Transverse colon (tissue), 4 donors: Measurements from ENCODE around the gene PROSER3. TPM values are rescaled to one million over a fixed set of nuclear protein-coding genes. Genes with fewer than 3 reads are reported as not detected.

Source experiments
- DNase-seq: peaks from one replicate; pipeline ENCODE4 v3.0.0-alpha.2; 2019
- H3K27ac ChIP-seq, 4 donors: fragments of 200-600 bp; sonication (generic); 2 replicates each; pipeline ENCODE4 v1.5.1; 2016 to 2018; ENCODE audit warnings: inconsistent platforms in 4 of 4
- H3K27me3 ChIP-seq: fragments of 200-600 bp; sonication (generic); 2 replicates; pipeline ENCODE4 v1.5.1; 2017; ENCODE audit warnings: inconsistent platforms
- H3K36me3 ChIP-seq, 4 donors: fragments of 200-600 bp; sonication (generic); 2 replicates each; pipeline ENCODE4 v1.5.1; 2017 to 2019; ENCODE audit warnings: inconsistent platforms in 4 of 4
- H3K4me1 ChIP-seq, 4 donors: fragments of 200-600 bp; sonication (generic); 2 replicates each; pipeline ENCODE4 v1.5.1; 2017 to 2020; ENCODE audit warnings: inconsistent platforms in 4 of 4
- H3K4me3 ChIP-seq, 4 donors: fragments of 200-600 bp; sonication (generic); 1 replicate in 1 of 4; 2 replicates in 3 of 4; pipeline versions ENCODE4 v1.5.1 to v1.6.1; 2017 to 2019; ENCODE audit warnings: inconsistent platforms in 4 of 4
- H3K9me3 ChIP-seq, 2 donors: fragments of 200-600 bp; sonication (generic); 2 replicates each; pipeline ENCODE4 v1.5.1; 2017 to 2019; ENCODE audit warnings: inconsistent platforms in 2 of 2
- CTCF ChIP-seq, 5 experiments: fragments of 200-600 bp in 3 of 5; fragments of 450-650 bp in 2 of 5; sonication (generic) in 3 of 5; IDR thresholded peaks; 1 replicate in 2 of 5; 2 replicates in 3 of 5; pipeline ENCODE4 v1.5.1; 2016 to 2017; ENCODE audit warnings: antibody characterized with exemption in 5 of 5, inconsistent platforms in 3 of 5, mild to moderate bottlenecking in 2 of 5, moderate library complexity in 1 of 5
- EP300 ChIP-seq: sonication (generic); formaldehyde crosslinking; IDR thresholded peaks from one replicate; pipeline ENCODE4 v1.6.1; 2017; ENCODE audit warnings: antibody characterized with exemption, low read depth
- POLR2A ChIP-seq: fragments of 450-650 bp; IDR thresholded peaks from one replicate; pipeline ENCODE4 v1.6.1; 2016; ENCODE audit warnings: antibody characterized with exemption, mild to moderate bottlenecking, moderate library complexity
- POLR2AphosphoS5 ChIP-seq, 3 donors: sonication (generic); formaldehyde crosslinking; IDR thresholded peaks; one replicate each; pipeline ENCODE4 v1.6.1; 2016; ENCODE audit warnings: antibody characterized with exemption in 3 of 3
- WGBS, 2 donors: methylation state at CpG; one replicate each; pipeline ENCODE4 v1.1.5; 2018; ENCODE audit warnings: low coverage in 1 of 2; 5-methylcytosine and 5-hydroxymethylcytosine counted together
- in situ Hi-C, 4 donors: fragments of 200-750 bp; cut with MboI; loops; one replicate each; pipeline versions ENCODE4 v1.15.0 to v1.15.1; 2017; ENCODE audit warnings: low sequenced_read_pairs in 3 of 4, low pct_ligation_motif_present in 1 of 4, low pct_unique_long_range_greater_than_20kb in 1 of 4
- intact Hi-C: fragments of 100-400 bp; cut with DNase I; formaldehyde crosslinking; loops from one replicate; pipeline ENCODE4 v1.15.1; 2023; ENCODE audit warnings: low total_unique reads
- total RNA-seq, 4 donors: library from RNA; depleted of rRNA; stranded (reverse); fragments of >200 nt; gene quantifications; one replicate each; pipeline ENCODE4 v1.1.0, GENCODE V29; 2016

Gene PROSER3
- total RNA-seq, 4 donors from 2014 or later = 9.2 to 42.8 (median 24.6) TPM

GRCh38 chr19:35784503-35785338 lies 26.7 kb downstream of the PROSER3 start:
- H3K9me3 ChIP-seq = no peaks in the 10 kb centered on the region
- in situ Hi-C loops = no loop called here

GRCh38 chr19:35785339-35785627 lies 27.3 kb downstream of the PROSER3 start:
- TF ChIP-seq EP300 (no peak), POLR2AphosphoS5 (IDR thresholded peaks at IDR 0.05) (no peak), CTCF (IDR thresholded peaks at IDR 0.05) (no peak), POLR2A (no peak)
- 85% methylated on average over 10 of the region's 10 CpGs; no CpG with 5 or more reads in 1 of the 2 donors for WGBS, 2 donors
- Histone ChIP-seq H3K36me3 (no peaks in the 10 kb centered on the region), H3K4me3 (no peak overlapping the region), H3K27me3 (no peaks in the 10 kb centered on the region), H3K4me1 (no peaks in the 10 kb centered on the region), H3K27ac (no peak overlapping the region), H3K9me3 (no peaks in the 10 kb centered on the region)
- intact Hi-C loops = no loop called here
- in situ Hi-C loops = no loop called here
- no peak for DNase-seq

More at GRCh38 chr19:35784503-35785338, 26.7 kb downstream of the PROSER3 start:
- DNase-seq = no peak
- intact Hi-C loops = no loop called here
- WGBS, 2 donors = 83% methylated on average over 41 of the region's 45 CpGs; no CpG with 5 or more reads in 1 of the 2 donors
- H3K27me3 ChIP-seq = no peaks in the 10 kb centered on the region
- no peak overlapping the region for H3K27ac ChIP-seq
- no peaks in the 10 kb centered on the region for H3K4me1 ChIP-seq
- no peak overlapping the region for H3K4me3 ChIP-seq
- H3K36me3 ChIP-seq = no peaks in the 10 kb centered on the region
- TF ChIP-seq POLR2A = no peak
- TF ChIP-seq POLR2AphosphoS5 (IDR thresholded peaks at IDR 0.05) = no peak
- no peak for TF ChIP-seq CTCF (IDR thresholded peaks at IDR 0.05)
- TF ChIP-seq EP300 = no peak

GRCh38 chr19:35786299-35787160 lies 28.6 kb downstream of the PROSER3 start:
- intact Hi-C loops = no loop called here

More at GRCh38 chr19:35786299-35787160, 28.6 kb downstream of the PROSER3 start:
- H3K27ac ChIP-seq = no peak overlapping the region
- TF ChIP-seq POLR2A (no peak), EP300 (no peak), POLR2AphosphoS5 (IDR thresholded peaks at IDR 0.05) (no peak), CTCF (IDR thresholded peaks at IDR 0.05) (no peak)
- DNase-seq = no peak
- WGBS, 2 donors = 87% methylated on average over 21 of the region's 31 CpGs; no CpG with 5 or more reads in 1 of the 2 donors
- no peaks in the 10 kb centered on the region for H3K9me3 ChIP-seq
- H3K4me3 ChIP-seq = no peak overlapping the region
- no peaks in the 10 kb centered on the region for H3K36me3 ChIP-seq
- in situ Hi-C loops = no loop called here
- H3K27me3 ChIP-seq = no peaks in the 10 kb centered on the region
- no peaks in the 10 kb centered on the region for H3K4me1 ChIP-seq
